GM12878 (cell line): ENCODE measurements around the gene PABPC1L. TPM values are rescaled to one million over a fixed set of nuclear protein-coding genes. Genes with fewer than 3 reads are reported as not detected.
A peak's percentile ranks its signal among the peaks of the same experiment; 100 is the strongest.

Source experiments
- ATAC-seq: fragments of 200-7000 bp; cut with Tn5 transposase; 3 replicates; pipeline ENCODE4 v1.9.1; 2020; ENCODE audit warnings: mild to moderate bottlenecking, moderate library complexity
- BruUV-seq: library from RNA; stranded (reverse); fragments of 400-500 nt; replicated peaks from 2 replicates; lab custom pipeline; 2021; lab: Mats Ljungman, UMichigan
- CTCF ChIA-PET: fragments of 300-600 bp; sonication (Branson Sonifier 250); formaldehyde crosslinking; extraction: SDS; loops from one replicate; lab custom pipeline; 2021; ENCODE audit warnings: inconsistent platforms; lab: Yijun Ruan, JAX
- POLR2A ChIA-PET: fragments of 350-600 bp; formaldehyde crosslinking; extraction: SDS; loops from one replicate; lab custom pipeline; 2021; ENCODE audit warnings: inconsistent platforms; lab: Charles Lee
- RAD21 ChIA-PET: fragments of 300-600 bp; sonication (Branson Sonifier 250); formaldehyde crosslinking; loops from one replicate; lab custom pipeline; 2023; ENCODE audit warnings: antibody characterized with exemption; ENCODE audit not compliant: unreplicated experiment; lab: Charles Lee
- SMC1A ChIA-PET: fragments of 300-600 bp; sonication (Branson Sonifier 250); formaldehyde crosslinking; loops from one replicate; lab custom pipeline; 2023; ENCODE audit not compliant: unreplicated experiment, uncharacterized antibody; lab: Charles Lee
- DNase-seq: peaks from one replicate; pipeline ENCODE4 v3.0.0-alpha.2; 2011; ENCODE audit warnings: low read depth, low spot score
- FAIRE-seq: peaks from 3 replicates; lab custom pipeline; 2011; peaks lifted over from hg19 to GRCh38; lab: Jason Lieb, UNC
- H2AFZ ChIP-seq: 2 replicates; pipeline ENCODE4 v1.6.0; 2011; ENCODE audit warnings: low read depth, low read length, control low read depth; ENCODE audit not compliant: control insufficient read depth
- H3K27ac ChIP-seq: 2 replicates; pipeline ENCODE4 v1.5.1; 2011; ENCODE audit warnings: control low read depth; ENCODE audit not compliant: control insufficient read depth, insufficient read depth
- H3K27me3 ChIP-seq, 2 experiments: replicated peaks in 1 of 2; 2 replicates each; pipeline versions ENCODE4 v1.6.0 to v1.6.1; 2011; ENCODE audit warnings: low read length in 1 of 2; ENCODE audit not compliant: control insufficient read depth in 2 of 2, insufficient read depth in 2 of 2
- H3K36me3 ChIP-seq, 2 experiments: 2 replicates each; pipeline ENCODE4 v1.5.1; 2011; ENCODE audit warnings: low read length in 1 of 2; ENCODE audit not compliant: control insufficient read depth in 2 of 2, insufficient read depth in 2 of 2
- H3K4me1 ChIP-seq: 2 replicates; pipeline ENCODE4 v1.6.1; 2011; ENCODE audit warnings: mild to moderate bottlenecking, low read length, moderate library complexity, mixed read lengths; ENCODE audit not compliant: control insufficient read depth, insufficient read depth
- H3K4me2 ChIP-seq: 2 replicates; pipeline ENCODE4 v1.6.0; 2011; ENCODE audit warnings: control low read depth; ENCODE audit not compliant: control insufficient read depth, insufficient read depth
- H3K4me3 ChIP-seq: fragments of 200-600 bp; sonication (generic); 2 replicates; pipeline ENCODE4 v1.5.1; 2016
- H3K79me2 ChIP-seq: 2 replicates; pipeline ENCODE4 v1.6.0; 2011; ENCODE audit warnings: low read length; ENCODE audit not compliant: control insufficient read depth, insufficient read depth
- H3K9ac ChIP-seq: 2 replicates; pipeline ENCODE4 v1.8.0; 2011; ENCODE audit warnings: low read length, control low read depth, mixed read lengths; ENCODE audit not compliant: control insufficient read depth, insufficient read depth
- H3K9me3 ChIP-seq: replicated peaks from 3 replicates; pipeline ENCODE4 v1.5.1; 2011; ENCODE audit warnings: mild to moderate bottlenecking, low read length; ENCODE audit not compliant: control insufficient read depth, insufficient read depth
- H4K20me1 ChIP-seq: 2 replicates; pipeline ENCODE4 v1.6.0; 2011; ENCODE audit not compliant: control insufficient read depth, insufficient read depth
- POLR2AphosphoS5 ChIP-seq: IDR thresholded peaks from 2 replicates; pipeline ENCODE4 v1.6.1; 2011; ENCODE audit warnings: mild to moderate bottlenecking, low read length, inconsistent platforms
- RAD21 ChIP-seq: IDR thresholded peaks from 2 replicates; pipeline ENCODE4 v1.6.1; 2011; ENCODE audit warnings: mild to moderate bottlenecking, low read depth, low read length, moderate library complexity; ENCODE audit not compliant: insufficient read depth
- RFX5 ChIP-seq: IDR thresholded peaks from 2 replicates; pipeline ENCODE4 v1.6.1; 2011; ENCODE audit warnings: low read depth, low read length, improper control_type of control experiment
- WGBS: methylation state at CpG from one replicate; pipeline ENCODE4 v1.1.6; 2016; ENCODE audit warnings: low lambda C conversion rate; ENCODE audit not compliant: insufficient replicate concordance, insufficient coverage; ENCODE audit errors: missing lambda C conversion rate; 5-methylcytosine and 5-hydroxymethylcytosine counted together
- in situ Hi-C: fragments of 300-500 bp; cut with MboI; formaldehyde crosslinking; loops from 9 replicates; pipeline ENCODE4 v1.14.3; 2018; ENCODE audit warnings: mixed read lengths
- intact Hi-C: fragments of 100-400 bp; cut with micrococcal nuclease; formaldehyde crosslinking; loops from one replicate; pipeline ENCODE4 v1.14.2; 2022; ENCODE audit not compliant: unreplicated experiment
- polyA plus RNA-seq, 11 experiments: library from polyadenylated mRNA; depleted of rRNA in 4 of 11; unstranded in 6 of 11; stranded (reverse) in 5 of 11; fragments of >200 nt; fragmentation: Nextera tagmentation in 4 of 11; fragmentation: Illumina TruSeq in 1 of 11; extraction: Ambion mirVana in 4 of 11; extraction: Trizol in 1 of 11; gene quantifications; 1 replicate in 1 of 11; 2 replicates in 10 of 11; pipeline versions ENCODE4 v1.2.1 to v1.2.3, GENCODE V29; 2011 to 2016; ENCODE audit warnings: inconsistent platforms in 2 of 11, missing spikeins in 2 of 11, low read depth in 1 of 11
- total RNA-seq, 4 experiments: library from RNA; depleted of rRNA in 3 of 4; stranded (reverse); fragments of >200 nt in 3 of 4; fragmentation: Illumina TruSeq in 1 of 4; extraction: Trizol in 1 of 4; gene quantifications; 2 replicates each; pipeline versions ENCODE4 v1.2.1 to v1.2.3, GENCODE V29; 2013 to 2021

PABPC1L gene
- total and polyA plus RNA-seq, 10 of the 15 experiments (the other 5 are each of a cell fraction or from before 2014, with no cell fraction given): 6.1 to 66.8 (median 11.9) TPM

- WGBS: 66% methylated on average over 7 of the region's 7 CpGs
- H3K4me3 ChIP-seq: no peak overlapping the region
- no peaks in the 10 kb centered on the region for H3K9me3 ChIP-seq
- ATAC-seq: no peak
- intact Hi-C loops: no loop called here
- no peaks in the 10 kb centered on the region for H3K27me3 ChIP-seq
- in situ Hi-C loops: no loop called here
- FAIRE-seq: no peak
- BruUV-seq: no TSS peak
- SMC1A ChIA-PET: interaction anchor here (1.6 to 1.9 kb wide), 2 partner anchors 10 to 13 kb away, joined by 4 to 6 read pairs; no protein-coding TSS in a partner anchor
- no peaks in the 10 kb centered on the region for H3K79me2 ChIP-seq
- RAD21 ChIA-PET: no interaction called here
- no peak overlapping the region for H3K4me2 ChIP-seq
- no peak overlapping the region for H2AFZ ChIP-seq
- DNase-seq: no peak
- TF ChIP-seq RFX5 (no peak), POLR2AphosphoS5 (0 out of 2 replicates have a peak, but pooled peaks have one; percentile 51)
- peaks cover 17 to 25% of the 10 kb centered on the region in 2 experiments for H3K36me3 ChIP-seq
- no peak overlapping the region for H3K27ac ChIP-seq
- CTCF ChIA-PET: interaction anchor here (1.0 to 2.5 kb wide), 3 partner anchors 12 to 38 kb away, joined by 3 to 7 read pairs (median 7); no protein-coding TSS in a partner anchor
- no peaks in the 10 kb centered on the region for H3K4me1 ChIP-seq
- H3K9ac ChIP-seq: no peak overlapping the region
- no peaks in the 10 kb centered on the region for H4K20me1 ChIP-seq
- POLR2A ChIA-PET: no interaction called here
Observed at GRCh38 chr20:44941120-44941691, 31.3 kb downstream of the PABPC1L start.

- POLR2A ChIA-PET: no interaction called here
Observed at GRCh38 chr20:44942264-44942973, 32.6 kb downstream of the PABPC1L start.

More at GRCh38 chr20:44942264-44942973, 32.6 kb downstream of the PABPC1L start:
- no peak overlapping the region for H3K9ac ChIP-seq
- H3K4me1 ChIP-seq: no peaks in the 10 kb centered on the region
- in situ Hi-C loops (no loop called here), intact Hi-C loops (no loop called here)
- WGBS: 84% methylated on average over 4 of the region's 4 CpGs
- DNase-seq (no peak), FAIRE-seq (no peak), ATAC-seq (no peak)
- peaks cover 17 to 33% of the 10 kb centered on the region in 2 experiments for H3K36me3 ChIP-seq
- ChIA-PET RAD21 (no interaction called here), CTCF (interaction anchor here (0.6 to 2.5 kb wide), 3 partner anchors 11 to 29 kb away, joined by 3 to 7 read pairs (median 7); no protein-coding TSS in a partner anchor), SMC1A (interaction anchor here (1.3 to 1.9 kb wide), 3 partner anchors 9 to 11 kb away, joined by 4 to 6 read pairs (median 6); no protein-coding TSS in a partner anchor)
- H3K79me2 ChIP-seq: no peaks in the 10 kb centered on the region
- no peaks in the 10 kb centered on the region for H3K9me3 ChIP-seq
- 0 out of 2 replicates have a peak, but pooled peaks have one; percentile 6 for TF ChIP-seq RAD21
- TF ChIP-seq POLR2AphosphoS5: no peak
- no peak overlapping the region for H3K4me2 ChIP-seq
- H3K27me3 ChIP-seq: no peaks in the 10 kb centered on the region
- no peak overlapping the region for H3K4me3 ChIP-seq
- no peak overlapping the region for H3K27ac ChIP-seq
- H2AFZ ChIP-seq: no peak overlapping the region
- BruUV-seq: TSS peak; percentile 32
- H4K20me1 ChIP-seq: no peaks in the 10 kb centered on the region
